T-helper 9 cell (primary cell): ENCODE results near the gene P2RY12.

Experiments
- DNase-seq: peaks from one replicate; pipeline ENCODE4 v3.0.0-alpha.2; 2020

The P2RY12 gene

DNA sequence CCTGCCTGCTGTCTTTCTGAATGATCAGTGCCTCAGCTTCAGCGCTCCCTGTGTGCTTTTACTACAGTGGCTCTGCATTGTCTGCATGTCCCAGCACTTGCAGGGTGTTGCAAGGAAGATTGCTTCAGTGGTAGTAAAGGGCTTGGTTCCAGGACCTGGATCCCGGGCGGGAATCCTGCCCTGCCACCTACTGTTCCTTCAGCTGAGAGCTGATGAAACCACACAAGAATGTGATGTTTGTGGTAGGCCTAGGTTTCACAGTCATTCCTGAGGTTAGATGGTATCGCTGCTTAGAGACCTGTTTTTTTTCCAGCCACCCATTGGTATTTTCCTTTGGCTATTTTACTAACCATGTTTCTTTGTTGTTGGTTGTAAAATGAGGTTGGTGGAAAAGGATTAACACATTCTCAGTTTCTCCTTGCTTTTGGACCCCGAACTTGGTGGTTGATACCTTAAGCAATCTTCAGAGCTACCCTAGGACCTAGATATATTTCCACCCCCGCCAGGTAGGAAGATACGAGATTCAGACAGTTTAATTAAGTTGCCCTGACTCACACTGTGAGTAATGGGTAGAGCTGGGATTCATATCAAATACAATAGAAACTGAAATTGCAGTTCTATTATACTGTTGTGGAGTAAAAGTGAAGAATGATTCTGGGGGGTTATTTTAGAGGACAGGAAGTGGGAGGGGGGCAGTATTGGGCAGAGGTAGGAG is 79.3 kb downstream of the P2RY12 start:
- DNase-seq: no peak

DNA sequence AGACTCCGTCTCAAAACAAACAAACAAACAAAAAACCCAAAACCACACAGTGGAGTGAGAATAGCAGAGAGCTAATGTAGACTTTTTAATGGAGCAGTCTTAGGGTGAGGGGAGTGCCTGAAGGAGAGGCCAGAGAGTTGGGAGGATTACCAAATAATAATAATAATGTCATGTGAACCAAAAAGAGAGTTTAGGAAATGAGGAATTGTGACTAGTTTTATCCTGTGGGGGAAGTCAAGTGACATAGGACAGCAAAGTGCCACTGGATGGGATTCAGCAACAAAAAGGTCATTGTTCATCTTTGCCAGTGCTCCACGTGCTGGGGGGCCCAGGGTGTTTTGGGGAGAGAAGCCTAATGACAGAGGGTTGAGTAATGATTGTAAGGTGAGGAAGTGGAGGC is 80.8 kb downstream of the P2RY12 start:
- DNase-seq: no peak

DNA sequence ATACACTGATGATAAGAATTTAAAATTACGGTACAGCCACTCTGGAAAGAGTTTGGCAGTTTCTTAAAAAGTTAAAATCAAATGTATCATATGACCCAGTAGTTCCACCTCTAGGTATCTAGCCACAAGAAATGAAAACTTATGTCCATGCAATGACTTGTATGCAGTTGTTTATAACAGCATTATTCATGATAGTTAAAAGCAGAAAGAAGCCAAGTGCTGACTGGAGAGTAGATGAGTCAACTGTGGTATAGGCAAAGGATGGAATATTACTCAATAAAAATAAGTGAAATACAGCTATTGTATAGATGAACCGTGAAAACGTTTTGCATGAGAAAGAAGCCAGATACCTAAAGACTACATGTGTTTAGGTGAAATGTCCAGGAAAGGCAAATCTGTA is 82.8 kb downstream of the P2RY12 start:
- no peak for DNase-seq

DNA sequence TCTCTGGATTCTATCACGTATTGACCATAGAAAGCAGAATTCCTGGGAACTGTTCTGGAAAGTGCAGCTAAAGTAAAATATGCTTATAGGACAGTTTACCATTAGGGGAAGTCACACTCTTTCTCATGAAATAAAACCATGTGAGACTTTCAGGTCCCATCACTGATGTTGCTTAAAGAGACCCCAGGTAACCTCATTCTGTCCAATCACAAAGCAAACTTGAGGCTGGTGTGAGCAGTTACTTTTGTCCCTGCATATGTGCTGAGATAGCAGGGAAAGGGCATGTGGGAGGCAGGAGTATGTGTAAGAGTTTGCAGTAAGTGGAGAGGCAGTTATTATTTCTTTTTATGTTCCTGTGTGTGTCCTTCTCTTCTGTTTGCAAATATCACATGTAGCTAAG is 84.0 kb downstream of the P2RY12 start:
- no peak for DNase-seq

DNA sequence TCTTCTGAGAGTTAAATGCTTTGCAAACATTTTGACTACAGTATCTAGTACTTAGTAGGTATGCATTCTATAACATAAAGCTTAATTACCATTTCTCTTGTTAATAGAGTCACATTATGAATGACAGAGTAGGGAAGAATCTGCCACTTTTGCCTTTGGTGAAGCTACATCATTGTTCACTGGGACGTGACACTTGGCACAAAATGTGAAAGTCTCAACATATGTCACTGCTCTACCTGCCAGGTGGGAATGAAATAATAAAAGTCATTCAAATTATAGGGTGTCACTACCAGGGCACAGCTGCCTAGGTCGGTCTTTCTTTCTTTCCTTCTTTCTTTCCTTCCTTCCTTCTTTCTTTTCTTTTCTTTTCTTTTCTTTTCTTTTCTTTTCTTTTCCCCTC is 85.5 kb downstream of the P2RY12 start:
- DNase-seq: no peak

DNA sequence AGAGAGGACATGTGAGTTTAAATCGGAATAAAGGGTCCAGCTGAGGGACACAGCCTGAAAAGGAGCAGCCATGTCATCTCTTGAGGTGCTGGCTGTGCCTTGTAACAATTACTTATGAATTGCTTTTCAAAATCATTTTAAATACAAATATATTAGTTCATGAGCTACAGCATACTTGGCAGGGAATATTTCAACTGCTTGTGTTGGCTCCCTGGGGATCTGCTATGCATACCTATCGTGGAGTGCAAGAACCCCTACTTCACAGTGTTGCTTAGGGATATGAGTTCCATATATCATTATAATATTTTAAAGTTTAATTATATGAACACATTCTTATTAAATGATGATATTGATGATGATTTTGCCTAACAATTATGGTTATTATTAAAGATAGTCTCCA is 87.1 kb downstream of the P2RY12 start:
- DNase-seq: no peak

DNA sequence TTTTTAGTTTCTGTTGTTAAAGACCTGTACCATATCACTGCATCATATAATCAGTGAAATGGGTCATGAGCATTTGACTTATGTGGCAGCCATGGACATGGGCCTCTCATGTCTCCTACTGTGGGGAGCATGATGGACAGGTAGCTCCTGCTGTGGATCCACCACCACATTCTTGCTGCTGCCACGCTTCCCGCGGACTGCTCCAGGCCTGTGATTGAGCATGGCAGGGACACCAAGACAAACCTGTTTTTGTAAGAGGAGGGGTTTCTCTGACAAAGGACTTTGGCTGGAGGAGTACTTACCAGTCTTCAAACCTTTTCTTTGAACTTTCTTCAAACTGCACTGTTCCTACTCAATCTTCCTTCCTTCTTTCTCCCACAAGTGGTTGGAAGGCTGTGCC is 88.3 kb downstream of the P2RY12 start:
- no peak for DNase-seq

DNA sequence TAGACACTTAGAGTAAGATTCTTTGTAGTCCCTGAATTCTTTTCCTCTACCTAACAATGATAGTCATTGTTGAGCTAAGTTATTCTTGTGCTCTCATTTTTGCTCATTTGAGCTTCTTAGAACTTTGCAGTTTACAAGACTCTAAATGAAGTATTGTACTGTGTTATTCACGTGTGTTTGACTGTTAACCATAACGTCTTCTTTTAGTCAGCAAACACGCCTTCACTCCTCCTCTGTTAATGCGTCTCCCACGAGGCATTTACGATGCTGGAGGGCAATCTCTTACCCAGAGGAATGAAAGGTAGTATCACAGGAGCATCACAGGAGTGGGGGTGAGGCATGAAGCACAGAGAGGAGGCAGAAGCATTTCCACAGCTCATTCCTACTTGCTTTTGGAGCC is 91.4 kb downstream of the P2RY12 start:
- DNase-seq: no peak

DNA sequence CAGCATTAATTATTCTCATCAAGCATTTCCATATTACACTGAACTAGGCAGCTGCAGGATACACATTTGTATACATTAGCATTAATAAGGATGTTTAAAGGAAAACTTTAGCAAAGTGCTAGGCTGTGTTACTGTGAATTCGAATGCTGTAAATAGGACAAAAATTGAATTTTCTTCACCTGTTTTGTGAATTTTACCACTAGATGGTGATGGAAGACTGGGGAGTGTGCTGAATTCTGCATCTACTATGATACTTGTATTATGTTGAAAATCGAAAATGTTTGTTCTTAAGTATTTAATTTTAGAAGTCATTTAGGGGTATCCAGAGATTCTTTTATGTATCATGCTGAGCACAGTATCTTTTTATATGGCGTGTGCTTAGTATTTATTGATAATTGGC is 93.9 kb downstream of the P2RY12 start:
- DNase-seq: no peak

DNA sequence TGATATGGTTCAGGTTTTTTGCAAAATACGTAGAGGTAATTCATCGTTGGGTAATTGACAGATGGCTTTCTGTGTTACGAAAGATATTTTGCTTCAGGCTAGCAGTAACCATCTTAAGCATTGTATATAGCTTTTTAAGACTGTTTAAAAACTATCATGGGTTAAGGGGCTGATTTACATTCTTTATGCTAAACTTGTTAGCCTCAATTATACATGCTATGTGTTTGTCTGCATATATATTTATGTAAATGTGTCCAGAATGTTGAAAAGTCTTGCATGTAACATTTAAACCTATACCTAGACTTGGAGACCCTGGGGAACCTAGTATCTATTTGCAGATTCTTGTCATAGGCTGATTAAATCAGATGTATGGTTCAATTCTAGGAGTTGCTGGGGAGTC is 95.1 kb downstream of the P2RY12 start:
- no peak for DNase-seq
